ENCODE results near the gene ROR1. TPM values are rescaled to one million over a fixed set of nuclear protein-coding genes. Genes with fewer than 3 reads are reported as not detected.

ROR1 gene
- total RNA-seq, 4 donors from 2014 or later = 5.1 to 7.3 (median 6.5) TPM

DNA sequence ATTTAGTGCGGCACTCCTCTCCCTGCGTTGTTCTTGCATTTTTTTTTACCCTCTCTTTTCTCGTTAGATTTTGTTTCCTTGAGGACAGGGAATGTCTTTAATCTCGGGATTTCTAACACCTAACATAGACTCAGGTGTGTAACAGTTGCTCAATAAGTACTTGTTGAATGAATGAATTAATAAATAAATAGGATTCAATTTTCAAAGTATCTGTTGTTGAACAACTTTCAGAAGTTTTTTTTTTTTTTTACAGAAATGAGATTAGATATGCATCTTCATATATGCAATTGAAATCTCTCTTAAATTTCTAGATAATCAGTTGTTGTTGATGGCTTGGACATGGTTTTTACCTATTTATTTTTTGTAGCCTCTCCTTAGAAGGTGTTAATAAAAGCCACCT, 83.1 kb downstream of the ROR1 start:
- no peak overlapping the region for H3K4me3 ChIP-seq
- WGBS = 93% methylated on average over 4 of the region's 4 CpGs
- peaks cover 0 to 4% (median 2%) of the 10 kb centered on the region in 4 donors for H3K9me3 ChIP-seq
- no peak for TF ChIP-seq EP300 (IDR thresholded peaks at IDR 0.05)
- TF ChIP-seq POLR2A (IDR thresholded peaks at IDR 0.05; ENCODE audit: low read depth) = no peak
- TF ChIP-seq, protein P1, sequence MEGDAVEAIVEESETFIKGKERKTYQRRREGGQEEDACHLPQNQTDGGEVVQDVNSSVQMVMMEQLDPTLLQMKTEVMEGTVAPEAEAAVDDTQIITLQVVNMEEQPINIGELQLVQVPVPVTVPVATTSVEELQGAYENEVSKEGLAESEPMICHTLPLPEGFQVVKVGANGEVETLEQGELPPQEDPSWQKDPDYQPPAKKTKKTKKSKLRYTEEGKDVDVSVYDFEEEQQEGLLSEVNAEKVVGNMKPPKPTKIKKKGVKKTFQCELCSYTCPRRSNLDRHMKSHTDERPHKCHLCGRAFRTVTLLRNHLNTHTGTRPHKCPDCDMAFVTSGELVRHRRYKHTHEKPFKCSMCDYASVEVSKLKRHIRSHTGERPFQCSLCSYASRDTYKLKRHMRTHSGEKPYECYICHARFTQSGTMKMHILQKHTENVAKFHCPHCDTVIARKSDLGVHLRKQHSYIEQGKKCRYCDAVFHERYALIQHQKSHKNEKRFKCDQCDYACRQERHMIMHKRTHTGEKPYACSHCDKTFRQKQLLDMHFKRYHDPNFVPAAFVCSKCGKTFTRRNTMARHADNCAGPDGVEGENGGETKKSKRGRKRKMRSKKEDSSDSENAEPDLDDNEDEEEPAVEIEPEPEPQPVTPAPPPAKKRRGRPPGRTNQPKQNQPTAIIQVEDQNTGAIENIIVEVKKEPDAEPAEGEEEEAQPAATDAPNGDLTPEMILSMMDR (IDR thresholded peaks at IDR 0.05) = no peak
- TF ChIP-seq POLR2AphosphoS5 (IDR thresholded peaks at IDR 0.05) = no peak
- intact Hi-C loops (cut with DNase I) = no loop called here
- no peaks in the 10 kb centered on the region for H3K36me3 ChIP-seq
- no peak overlapping the region for H3K27ac ChIP-seq (replicated peaks in 1 of 4)
- no peaks in the 10 kb centered on the region for H3K27me3 ChIP-seq
- peaks cover 0 to 2% (median 0%) of the 10 kb centered on the region in 4 donors for H3K4me1 ChIP-seq
- DNase-seq (ENCODE audit: extremely low spot score) = no peak

DNA sequence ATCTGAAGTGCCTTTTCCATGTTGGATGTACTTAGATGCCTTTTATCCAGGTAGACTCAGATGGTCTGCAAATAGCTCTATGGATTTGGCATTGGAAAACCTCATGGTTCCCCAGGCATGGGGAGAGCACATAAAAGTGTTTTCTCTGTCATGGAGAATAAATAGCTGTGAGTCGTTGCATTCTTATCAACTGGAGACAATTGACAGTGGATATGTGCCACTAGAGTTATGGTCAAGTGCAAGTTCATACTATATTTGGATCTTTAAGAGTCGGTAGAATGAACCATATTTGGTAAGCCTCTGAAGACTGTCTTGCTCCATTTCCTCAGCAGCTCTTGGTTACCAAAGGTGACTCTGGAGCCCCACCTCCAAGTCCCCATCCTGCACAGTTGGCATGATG, 83.7 kb downstream of the ROR1 start:
- TF ChIP-seq, protein P1 (IDR thresholded peaks at IDR 0.05) = no peak
- TF ChIP-seq EP300 (IDR thresholded peaks at IDR 0.05) (no peak), POLR2AphosphoS5 (IDR thresholded peaks at IDR 0.05) (no peak), POLR2A (IDR thresholded peaks at IDR 0.05; ENCODE audit: low read depth) (no peak)
- WGBS = 93% methylated on average over 2 of the region's 2 CpGs
- Histone ChIP-seq H3K4me3 (no peak overlapping the region), H3K27ac (replicated peaks in 1 of 4) (no peak overlapping the region), H3K27me3 (no peaks in the 10 kb centered on the region), H3K9me3 (peaks cover 0 to 4% (median 2%) of the 10 kb centered on the region in 4 donors), H3K4me1 (peaks cover 0 to 2% (median 0%) of the 10 kb centered on the region in 4 donors), H3K36me3 (no peaks in the 10 kb centered on the region)
- DNase-seq (ENCODE audit: extremely low spot score) = no peak
- intact Hi-C loops (cut with DNase I) = no loop called here

DNA sequence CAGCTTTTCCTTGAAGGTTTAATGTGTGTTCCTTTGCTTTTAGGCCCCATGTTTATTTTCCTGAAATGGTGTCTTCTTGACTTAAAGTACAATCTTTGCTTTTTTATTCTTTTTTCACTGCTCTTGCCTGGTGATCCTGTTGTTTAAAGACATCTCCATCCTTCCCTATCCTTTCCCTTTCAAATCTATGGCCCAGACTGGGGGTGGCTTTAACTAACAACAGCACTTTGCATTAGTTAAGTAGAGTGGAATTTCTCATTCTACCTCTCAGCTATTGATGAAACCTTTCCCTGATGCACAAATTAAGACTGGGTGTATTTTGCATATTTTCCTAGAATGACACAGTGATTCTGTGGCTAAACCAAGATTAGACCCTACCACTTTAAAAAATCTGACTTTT, 84.3 kb downstream of the ROR1 start:
- no peaks in the 10 kb centered on the region for H3K36me3 ChIP-seq
- peaks cover 0 to 4% (median 2%) of the 10 kb centered on the region in 4 donors for H3K9me3 ChIP-seq
- H3K4me1 ChIP-seq = peaks cover 0 to 2% (median 0%) of the 10 kb centered on the region in 4 donors
- H3K4me3 ChIP-seq = no peak overlapping the region
- H3K27ac ChIP-seq (replicated peaks in 1 of 4) = no peak overlapping the region
- no peaks in the 10 kb centered on the region for H3K27me3 ChIP-seq
- DNase-seq (ENCODE audit: extremely low spot score) = no peak
- intact Hi-C loops (cut with DNase I) = no loop called here
- TF ChIP-seq EP300 (IDR thresholded peaks at IDR 0.05) = no peak
- TF ChIP-seq, protein P1 (IDR thresholded peaks at IDR 0.05) = no peak
- no peak for TF ChIP-seq POLR2A (IDR thresholded peaks at IDR 0.05; ENCODE audit: low read depth)
- no peak for TF ChIP-seq POLR2AphosphoS5 (IDR thresholded peaks at IDR 0.05)

DNA sequence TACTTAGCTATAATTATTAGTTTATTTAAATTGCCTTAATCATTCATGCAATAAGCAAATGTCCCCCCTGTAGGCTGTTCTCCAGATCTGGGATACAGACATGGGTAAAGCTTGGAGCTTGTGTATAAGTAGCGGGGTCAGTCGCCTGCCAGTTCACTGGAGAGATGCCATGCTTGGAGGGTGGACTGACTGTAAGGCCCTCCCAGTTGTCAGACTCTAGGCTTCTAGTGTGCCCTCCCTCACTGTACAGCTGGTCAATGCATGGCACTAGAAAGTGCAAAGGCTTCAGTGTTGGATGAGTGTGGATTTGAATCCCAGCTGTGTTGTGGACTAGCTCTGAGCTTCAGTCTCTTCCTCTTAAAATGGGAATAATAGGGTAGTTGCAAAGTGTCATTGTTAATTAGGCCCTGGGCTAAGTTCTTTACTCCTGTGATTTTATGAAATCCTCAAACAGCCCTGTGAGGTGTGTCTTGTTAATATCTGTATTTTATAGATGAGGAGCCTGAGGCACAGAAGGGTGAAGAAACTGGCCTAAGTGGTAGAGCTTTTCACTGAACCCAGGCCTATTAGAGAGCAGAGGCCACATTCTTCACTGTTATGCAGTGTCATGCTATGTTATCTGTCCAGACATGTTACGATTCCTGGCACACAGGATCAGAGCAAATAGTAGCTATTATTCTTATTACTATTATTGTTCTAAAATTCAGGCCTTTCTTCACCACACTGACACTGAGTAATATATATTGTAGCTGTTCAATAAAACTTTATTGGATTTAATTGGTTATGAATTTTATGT, 85.9 kb downstream of the ROR1 start:
- 96% methylated on average over 3 of the region's 3 CpGs for WGBS
- no peak overlapping the region for H3K4me3 ChIP-seq
- no peak for TF ChIP-seq POLR2A (IDR thresholded peaks at IDR 0.05; ENCODE audit: low read depth)
- TF ChIP-seq, protein P1 (IDR thresholded peaks at IDR 0.05) = no peak
- TF ChIP-seq POLR2AphosphoS5 (IDR thresholded peaks at IDR 0.05) = no peak
- no peak for TF ChIP-seq EP300 (IDR thresholded peaks at IDR 0.05)
- H3K36me3 ChIP-seq = no peaks in the 10 kb centered on the region
- intact Hi-C loops (cut with DNase I) = no loop called here
- DNase-seq (ENCODE audit: extremely low spot score) = no peak
- H3K9me3 ChIP-seq = peaks cover 0 to 4% (median 2%) of the 10 kb centered on the region in 4 donors
- H3K4me1 ChIP-seq = peaks cover 0 to 2% (median 0%) of the 10 kb centered on the region in 4 donors
- H3K27ac ChIP-seq (replicated peaks in 1 of 4) = no peak overlapping the region
- no peaks in the 10 kb centered on the region for H3K27me3 ChIP-seq
